K562 (cell line): Measurements from ENCODE around the gene PIK3CD. TPM values are rescaled to one million over a fixed set of nuclear protein-coding genes. Genes with fewer than 3 reads are reported as not detected.
A peak's percentile ranks its signal among the peaks of the same experiment; 100 is the strongest.

Source experiments
- ATAC-seq: fragments of 200-7000 bp; cut with Tn5 transposase; 3 replicates; pipeline ENCODE4 v1.9.1; 2020; ENCODE audit warnings: moderate library complexity
- BruUV-seq: library from RNA; stranded (reverse); fragments of 400-500 nt; replicated peaks from 2 replicates; lab custom pipeline; 2021; lab: Mats Ljungman, UMichigan
- CTCF ChIA-PET: fragments of 300-600 bp; formaldehyde crosslinking; extraction: SDS; loops from one replicate; lab custom pipeline; 2021; ENCODE audit warnings: low intra/inter-chr PET ratio; lab: Yijun Ruan, JAX
- POLR2A ChIA-PET: fragments of 300-600, 350-650 bp; sonication (Branson Sonifier 250); formaldehyde crosslinking; extraction: SDS; loops from one replicate; lab custom pipeline; 2021; ENCODE audit warnings: antibody characterized with exemption, inconsistent platforms; lab: Yijun Ruan, JAX
- DNase-seq, 4 experiments: peaks; one replicate each; pipeline versions ENCODE4 v3.0.0 to v3.0.0-alpha.2; 2011 to 2018; ENCODE audit warnings: low spot score in 3 of 4, mixed read lengths in 3 of 4; ENCODE audit errors: extremely low read depth in 1 of 4
- FAIRE-seq: peaks from 2 replicates; lab custom pipeline; 2011; peaks lifted over from hg19 to GRCh38; lab: Jason Lieb, UNC
- H2AFZ ChIP-seq: 2 replicates; pipeline ENCODE4 v1.6.0; 2011; ENCODE audit warnings: low read depth, low read length, control low read depth, inconsistent platforms
- H3K27ac ChIP-seq: fragments of 200-600 bp; 3 replicates; pipeline ENCODE4 v1.8.0; 2011; ENCODE audit warnings: low read depth, mild to moderate bottlenecking, control low read depth, inconsistent platforms, low read length, moderate library complexity, mixed read lengths; ENCODE audit errors: extremely low read depth
- H3K27me3 ChIP-seq, 2 experiments: fragments of 300-600 bp in 1 of 2; 2 replicates in 1 of 2; 3 replicates in 1 of 2; pipeline versions ENCODE4 v1.6.0 to v1.8.0; 2011; ENCODE audit warnings: inconsistent platforms in 2 of 2, low read length in 2 of 2, mild to moderate bottlenecking in 1 of 2, mixed read lengths in 1 of 2, moderate library complexity in 1 of 2; ENCODE audit not compliant: control insufficient read depth in 2 of 2, insufficient read depth in 2 of 2
- H3K36me3 ChIP-seq: fragments of 300-600 bp; 3 replicates; pipeline ENCODE4 v1.8.0; 2011; ENCODE audit warnings: mild to moderate bottlenecking, low read length, inconsistent platforms; ENCODE audit not compliant: control insufficient read depth, insufficient read depth
- H3K4me1 ChIP-seq, 2 experiments: fragments of 200-600 bp in 1 of 2; replicated peaks in 1 of 2; 2 replicates in 1 of 2; 3 replicates in 1 of 2; pipeline versions ENCODE4 v1.5.1 to v1.8.0; 2011; ENCODE audit warnings: inconsistent platforms in 2 of 2, low read length in 2 of 2, mild to moderate bottlenecking in 1 of 2, mixed read lengths in 1 of 2, moderate library complexity in 1 of 2; ENCODE audit not compliant: control insufficient read depth in 2 of 2, insufficient read depth in 2 of 2
- H3K4me2 ChIP-seq: 2 replicates; pipeline ENCODE4 v1.6.1; 2011; ENCODE audit warnings: low read length, control low read depth, inconsistent platforms, mixed read lengths; ENCODE audit not compliant: insufficient read depth
- H3K4me3 ChIP-seq: fragments of 200-600 bp; sonication (generic), shearing (Covaris generic); 2 replicates; pipeline ENCODE4 v1.5.1; 2016; ENCODE audit warnings: control low read depth, inconsistent platforms
- H3K79me2 ChIP-seq: fragments of 200-600 bp; 3 replicates; pipeline ENCODE4 v1.8.0; 2011; ENCODE audit warnings: low read length, inconsistent platforms; ENCODE audit not compliant: control insufficient read depth, insufficient read depth
- H3K9ac ChIP-seq, 2 experiments: 2 replicates each; pipeline versions ENCODE4 v1.6.0 to v1.6.1; 2011; ENCODE audit warnings: low read depth in 2 of 2, low read length in 2 of 2, control low read depth in 1 of 2, inconsistent platforms in 1 of 2, mild to moderate bottlenecking in 1 of 2, mixed read lengths in 1 of 2; ENCODE audit not compliant: insufficient read depth in 1 of 2
- H3K9me1 ChIP-seq: one replicate; pipeline ENCODE4 v1.6.0; 2011; ENCODE audit warnings: inconsistent platforms, mild to moderate bottlenecking, low read length, moderate library complexity; ENCODE audit not compliant: control insufficient read depth, insufficient read depth
- H3K9me3 ChIP-seq: replicated peaks from 2 replicates; pipeline ENCODE4 v1.5.1; 2011; ENCODE audit warnings: low read depth, low read length, inconsistent platforms; ENCODE audit not compliant: control insufficient read depth, insufficient read depth
- H4K20me1 ChIP-seq: replicated peaks from 2 replicates; pipeline ENCODE4 v1.6.1; 2011; ENCODE audit warnings: low read length, inconsistent platforms, mixed read lengths; ENCODE audit not compliant: control insufficient read depth, insufficient read depth
- BRF2 ChIP-seq: IDR thresholded peaks from 3 replicates; pipeline ENCODE4 v1.6.1; 2011; ENCODE audit warnings: borderline replicate concordance, mild to moderate bottlenecking; ENCODE audit not compliant: insufficient read length, insufficient read depth
- CHAMP1 ChIP-seq: fragments of 450-650 bp; IDR thresholded peaks from 2 replicates; pipeline ENCODE4 v1.6.1; 2016; ENCODE audit warnings: mild to moderate bottlenecking
- EGR1 ChIP-seq: fragments of 450-650 bp; conservative IDR thresholded peaks from 2 replicates; pipeline ENCODE4 v1.6.1; 2017; ENCODE audit warnings: mild to moderate bottlenecking
- MCM7 ChIP-seq, 2 experiments: fragments of 450-650 bp; IDR thresholded peaks; 2 replicates each; pipeline ENCODE4 v1.6.1; 2016 to 2018
- ZBTB7A ChIP-seq: IDR thresholded peaks from 2 replicates; pipeline ENCODE4 v1.6.1; 2011; ENCODE audit warnings: low read depth, mild to moderate bottlenecking, low read length, moderate library complexity, borderline replicate concordance; ENCODE audit not compliant: control insufficient read depth
- ZNF764 ChIP-seq: fragments of 250-450 bp; sonication (Bioruptor Pico); IDR thresholded peaks from 2 replicates; pipeline ENCODE4 v1.4.0; 2020; ENCODE audit warnings: low read depth, mild to moderate bottlenecking, moderate library complexity
- WGBS: fragments of 100-300 bp; shearing (Covaris generic); methylation state at CpG from one replicate; pipeline ENCODE4 v1.1.6; 2016; ENCODE audit warnings: low coverage, mixed read lengths; ENCODE audit not compliant: insufficient coverage; ENCODE audit errors: missing lambda C conversion rate; 5-methylcytosine and 5-hydroxymethylcytosine counted together
- in situ Hi-C: fragments of 300-500 bp; cut with MboI; formaldehyde crosslinking; loops from 4 replicates; pipeline ENCODE4 v1.15.0; 2018; ENCODE audit warnings: inconsistent platforms, mixed read lengths
- intact Hi-C: fragments of 100-400 bp; cut with micrococcal nuclease; formaldehyde crosslinking; loops from 2 replicates; pipeline ENCODE4 v1.14.2; 2022
- polyA plus RNA-seq, 8 experiments: library from polyadenylated mRNA; depleted of rRNA in 4 of 8; stranded (reverse) in 5 of 8; unstranded in 3 of 8; fragments of >200 nt; fragmentation: Nextera tagmentation in 2 of 8; fragmentation: Illumina TruSeq in 1 of 8; extraction: Ambion mirVana in 2 of 8; extraction: Trizol in 1 of 8; gene quantifications; 2 replicates each; pipeline versions ENCODE4 v1.2.1 to v1.2.3, GENCODE V29; 2011 to 2014; ENCODE audit warnings: inconsistent platforms in 1 of 8, missing spikeins in 1 of 8
- total RNA-seq, 7 experiments: library from RNA; depleted of rRNA in 6 of 7; stranded (reverse); fragments of >200 nt in 6 of 7; fragmentation: Illumina TruSeq in 2 of 7; extraction: Trizol in 2 of 7; gene quantifications; 2 replicates each; pipeline versions ENCODE4 v1.2.1 to v1.2.3, GENCODE V29; 2011 to 2021; ENCODE audit warnings: low replicate concordance in 1 of 7

Gene PIK3CD
- total and polyA plus RNA-seq, 9 of the 15 experiments (the other 6 are each of a cell fraction or from before 2014, with no cell fraction given): 1.8 to 20.8 (median 7.2) TPM

GRCh38 chr1:9628541-9629444 is 22.7 kb upstream of the PIK3CD start:
- Histone ChIP-seq H3K9ac (peak overlapping the region in 1 of 2 experiments; percentile 70; a peak in 1 of 4 replicates), H2AFZ (peak overlapping the region; percentile 57), H3K4me3 (no peak overlapping the region), H3K4me1 (peaks cover 17 to 38% of the 10 kb centered on the region in 2 experiments; a peak in 4 of 5 replicates), H3K9me3 (no peaks in the 10 kb centered on the region), H3K27me3 (no peaks in the 10 kb centered on the region; a peak in 1 of 5 replicates), H4K20me1 (no peaks in the 10 kb centered on the region), H3K9me1 (no peaks in the 10 kb centered on the region), H3K79me2 (no peaks in the 10 kb centered on the region), H3K4me2 (no peak overlapping the region), H3K27ac (no peak overlapping the region), H3K36me3 (no peaks in the 10 kb centered on the region)
- no peak for ATAC-seq
- FAIRE-seq: no peak
- intact Hi-C loops (loop anchor here (5.0 kb wide), 1 partner anchor 59 kb away; no protein-coding TSS in a partner anchor), in situ Hi-C loops (loop anchor here (5.0 kb wide), 1 partner anchor 239 kb away; no protein-coding TSS in a partner anchor)
- TF ChIP-seq CHAMP1: no peak
- TF ChIP-seq MCM7 (IDR thresholded peaks at IDR 0.05): no peak
- 0 out of 2 replicates have a peak, but pooled peaks have one; percentile 35 for TF ChIP-seq ZBTB7A
- TF ChIP-seq EGR1: peak; percentile 62
- no peak for TF ChIP-seq BRF2
- no peak for TF ChIP-seq ZNF764 (CRISPR knock-in tag)
- DNase-seq: no peak
- ChIA-PET CTCF (interaction anchor here (0.6 to 3.6 kb wide), 5 partner anchors 36 to 1239 kb away, joined by 3 to 66 read pairs (median 20); no protein-coding TSS in a partner anchor), POLR2A (interaction anchor here (0.5 to 1.6 kb wide), 7 partner anchors 12 to 1185 kb away, joined by 3 to 6 read pairs (median 3); no protein-coding TSS in a partner anchor)
- BruUV-seq: no TSS peak
- WGBS: 57% methylated on average over 20 of the region's 23 CpGs
